ENCODE measurements around the gene SH3BP4. TPM values are rescaled to one million over a fixed set of nuclear protein-coding genes. Genes with fewer than 3 reads are reported as not detected.

Gene SH3BP4
- total and polyA plus RNA-seq, 8 donors = 24.1 to 35.0 (median 28.6) TPM

- intact Hi-C loops (cut with DNase I) = no loop called here
- DNase-seq = no peak
- ATAC-seq = peak; percentile 33
- Histone ChIP-seq H3K4me3 (no peak overlapping the region), H3K9me3 (no peaks in the 10 kb centered on the region), H3K4me1 (no peaks in the 10 kb centered on the region), H3K36me3 (no peaks in the 10 kb centered on the region), H3K27ac (no peak overlapping the region), H3K27me3 (no peaks in the 10 kb centered on the region)
- TF ChIP-seq CTCF (IDR thresholded peaks at IDR 0.05) = no peak
Observed at GRCh38 chr2:235098736-235099494, 147.1 kb downstream of the SH3BP4 start.

GRCh38 chr2:235102896-235103295, 151.1 kb downstream of the SH3BP4 start:
- Histone ChIP-seq H3K36me3 (no peaks in the 10 kb centered on the region), H3K27me3 (no peaks in the 10 kb centered on the region), H3K4me1 (no peaks in the 10 kb centered on the region), H3K27ac (no peak overlapping the region), H3K4me3 (no peak overlapping the region), H3K9me3 (no peaks in the 10 kb centered on the region)
- no peak for TF ChIP-seq CTCF (IDR thresholded peaks at IDR 0.05)
- DNase-seq (no peak), ATAC-seq (no peak)
- intact Hi-C loops (cut with DNase I) = no loop called here
